GM21786 (cell line): ENCODE data around the gene IL20.

Experiments used
- ATAC-seq: cut with Tn5 transposase; IDR thresholded peaks from one replicate; pipeline ENCODE4 v1.9.1; 2021; ENCODE audit not compliant: unreplicated experiment

Gene IL20

DNA sequence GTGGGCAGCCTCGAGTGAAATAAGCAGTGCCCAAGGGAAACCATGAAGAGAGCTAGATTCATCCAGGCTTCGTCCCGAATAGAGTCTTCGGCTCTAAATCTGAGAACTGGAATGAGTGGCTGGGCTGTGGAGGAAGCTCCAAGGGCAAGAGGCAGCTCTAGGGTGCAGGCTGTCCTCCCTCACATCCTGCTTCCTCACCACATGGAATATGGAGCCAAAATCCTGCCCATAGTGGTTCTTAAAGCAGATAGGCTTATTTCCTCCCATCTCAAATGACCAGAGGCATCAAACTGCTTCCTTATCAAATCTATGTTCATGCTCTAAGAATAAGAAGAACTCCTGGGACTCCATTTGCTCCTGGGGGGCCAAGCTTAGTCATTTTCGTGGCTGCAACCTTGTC lies 34.3 kb downstream of the IL20 start:
- no peak for ATAC-seq

GRCh38 chr1:206900149-206900548 lies 34.7 kb downstream of the IL20 start:
- ATAC-seq = no peak

DNA sequence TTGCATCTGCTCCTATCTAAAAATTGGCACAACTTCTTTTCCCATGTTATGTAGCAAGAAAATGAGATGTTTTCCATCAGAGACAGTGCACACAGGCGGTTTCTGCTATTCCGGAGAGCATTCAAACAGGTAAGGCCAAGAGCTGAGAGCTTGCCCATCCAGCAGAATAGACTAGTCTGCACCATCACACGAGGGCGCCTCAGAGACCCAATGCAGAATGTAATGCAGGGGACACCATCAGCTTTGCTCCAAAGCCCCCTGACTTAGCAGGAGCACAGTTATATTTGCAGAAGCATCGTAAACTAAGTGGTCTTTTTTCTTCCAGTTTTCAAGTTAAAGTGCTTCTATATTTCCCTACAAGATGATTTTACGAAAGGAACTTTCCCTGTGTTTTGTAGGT lies 36.5 kb downstream of the IL20 start:
- no peak for ATAC-seq

DNA sequence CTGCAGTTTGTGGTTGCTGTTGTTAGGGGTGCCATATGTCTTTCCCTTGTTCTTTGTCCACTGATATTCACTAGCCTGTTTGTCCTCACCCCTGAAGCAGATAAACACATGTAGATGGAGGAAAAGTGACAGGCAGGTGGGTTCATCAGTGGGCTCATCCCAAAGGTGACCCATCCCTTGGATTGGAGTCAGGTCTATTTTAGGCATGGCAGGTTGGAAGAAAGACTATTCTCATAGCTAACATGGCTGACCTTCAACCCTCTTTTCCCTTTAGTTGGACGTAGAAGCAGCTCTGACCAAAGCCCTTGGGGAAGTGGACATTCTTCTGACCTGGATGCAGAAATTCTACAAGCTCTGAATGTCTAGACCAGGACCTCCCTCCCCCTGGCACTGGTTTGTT lies 37.3 kb downstream of the IL20 start:
- no peak for ATAC-seq

DNA sequence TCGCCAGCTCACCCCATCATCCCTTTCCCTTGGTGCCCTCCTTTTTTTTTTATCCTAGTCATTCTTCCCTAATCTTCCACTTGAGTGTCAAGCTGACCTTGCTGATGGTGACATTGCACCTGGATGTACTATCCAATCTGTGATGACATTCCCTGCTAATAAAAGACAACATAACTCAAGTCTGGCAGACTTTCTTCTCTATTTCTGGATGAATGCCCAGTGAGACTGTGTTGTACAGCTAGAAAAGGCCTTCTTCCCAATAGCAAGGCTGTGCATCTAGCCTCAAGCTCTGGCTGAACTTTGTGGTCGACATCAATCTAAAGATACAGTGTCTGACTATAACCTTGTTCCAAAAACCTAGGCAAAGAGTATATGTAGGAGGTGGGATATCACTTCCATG lies 38.3 kb downstream of the IL20 start:
- no peak for ATAC-seq

GRCh38 chr1:206904423-206905142 lies 39.2 kb downstream of the IL20 start:
- ATAC-seq = no peak

DNA sequence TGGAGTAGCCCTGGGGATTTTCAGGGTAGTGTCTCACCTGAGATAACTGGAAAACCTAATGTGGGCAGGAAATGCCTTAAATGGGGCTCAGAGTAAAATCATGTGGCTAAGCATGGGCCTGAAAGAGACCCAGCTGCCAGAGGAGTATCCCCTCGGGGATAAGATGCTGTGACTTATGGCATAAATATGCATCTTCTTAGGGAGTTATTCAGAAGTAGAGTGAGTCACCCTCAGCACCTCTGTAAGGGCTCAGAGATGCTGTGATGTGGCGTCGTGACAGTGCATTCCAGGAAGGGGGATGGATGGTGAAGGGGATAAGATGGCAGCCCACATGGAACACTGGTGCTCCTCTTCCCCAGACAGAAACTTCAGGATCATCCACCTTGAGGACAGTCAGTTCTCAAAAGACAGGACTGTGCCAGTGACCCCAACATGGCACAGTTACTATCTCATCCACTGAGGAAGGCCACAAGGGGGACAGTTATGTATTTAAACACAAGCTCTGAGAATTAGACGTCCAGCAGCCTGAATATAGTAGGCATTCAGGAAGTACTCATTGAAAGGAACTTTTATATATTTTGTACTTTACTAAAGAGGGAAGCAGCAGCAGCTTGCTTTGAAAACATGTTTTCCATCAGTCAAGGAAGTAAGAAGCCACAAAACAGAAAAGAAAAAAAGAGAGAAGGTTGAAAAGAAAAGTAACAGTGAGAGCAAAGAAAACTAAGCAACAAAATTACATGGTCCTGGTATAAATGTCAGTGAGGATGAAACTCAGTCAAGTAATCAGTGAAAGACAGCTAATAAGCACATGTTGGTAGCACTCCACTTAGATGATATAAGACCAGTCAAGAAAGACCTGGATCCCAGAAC lies 40.1 kb downstream of the IL20 start:
- ATAC-seq = peak; percentile 77

GRCh38 chr1:206907304-206907991 lies 42.0 kb downstream of the IL20 start:
- ATAC-seq = no peak

DNA sequence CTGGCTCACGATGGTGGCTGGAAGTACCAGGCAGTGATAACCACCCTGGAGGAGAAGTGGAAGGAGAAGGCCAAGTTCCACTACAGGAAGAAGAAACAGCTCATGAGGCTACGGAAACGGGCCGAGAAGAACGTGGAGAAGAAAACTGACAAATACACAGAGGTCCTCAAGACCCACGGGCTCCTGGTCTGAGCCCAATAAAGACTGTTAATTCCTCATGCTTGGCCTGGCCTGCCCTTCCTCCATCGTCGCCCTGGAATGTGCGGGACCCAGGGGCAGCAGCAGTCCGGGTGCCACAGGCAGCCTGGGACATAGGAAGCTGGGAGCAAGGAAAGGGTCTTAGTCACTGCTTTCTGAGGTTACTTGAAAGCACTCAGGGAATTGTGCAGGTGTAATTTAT lies 42.6 kb downstream of the IL20 start:
- ATAC-seq = no peak

- no peak for ATAC-seq
These were observed 43.9 kb downstream of the IL20 start for GRCh38 chr1:206909161-206909882.

DNA sequence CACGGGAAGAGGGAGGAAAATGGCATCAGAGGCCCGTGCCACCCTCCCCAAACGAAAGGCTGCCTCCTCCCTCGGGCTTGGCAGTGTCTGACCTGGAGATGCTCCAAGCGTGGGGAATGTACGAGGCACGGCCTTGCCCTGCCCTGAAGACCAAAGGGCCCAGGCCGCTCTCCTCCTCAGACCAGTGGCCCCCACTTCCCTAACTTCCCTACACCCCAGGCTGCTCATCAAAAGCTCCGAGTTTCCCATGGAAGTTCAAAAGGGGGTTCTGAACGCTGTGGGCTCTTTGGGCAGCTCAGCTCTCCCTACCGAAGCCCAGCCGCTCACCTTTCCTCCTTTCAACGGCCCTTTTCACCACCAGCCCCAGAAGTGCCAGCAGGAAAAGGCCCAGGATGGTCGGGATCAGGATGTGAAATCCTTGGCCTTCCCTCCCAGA lies 44.5 kb downstream of the IL20 start:
- ATAC-seq = no peak

DNA sequence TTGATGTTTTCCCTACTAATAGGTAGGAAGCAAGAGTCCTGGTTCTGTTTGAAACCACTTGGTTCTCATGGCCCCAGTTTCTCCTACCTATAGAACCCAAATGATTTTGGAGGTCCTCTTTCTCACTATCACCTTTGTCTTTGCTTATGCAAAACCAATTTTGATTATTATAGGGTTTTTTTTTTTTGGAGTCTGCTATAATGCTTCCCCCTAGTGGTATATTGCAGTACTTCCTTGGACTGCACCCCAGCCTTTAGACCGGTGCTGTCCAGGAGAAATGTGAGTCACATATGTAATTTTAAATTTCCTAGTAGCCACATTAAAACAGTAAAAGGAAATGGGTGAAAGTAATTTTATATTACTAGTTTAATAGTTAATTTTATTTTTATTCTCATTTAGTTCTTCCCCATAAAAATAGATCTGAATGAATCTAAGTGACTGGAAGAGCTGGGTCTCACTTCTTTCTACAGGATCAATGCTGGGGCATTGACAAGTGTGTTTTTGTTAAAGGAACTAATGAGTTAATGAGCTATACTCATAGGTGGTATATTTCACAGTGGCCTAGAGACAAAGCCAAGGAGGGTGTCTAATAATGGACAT lies 45.7 kb downstream of the IL20 start:
- ATAC-seq = no peak

DNA sequence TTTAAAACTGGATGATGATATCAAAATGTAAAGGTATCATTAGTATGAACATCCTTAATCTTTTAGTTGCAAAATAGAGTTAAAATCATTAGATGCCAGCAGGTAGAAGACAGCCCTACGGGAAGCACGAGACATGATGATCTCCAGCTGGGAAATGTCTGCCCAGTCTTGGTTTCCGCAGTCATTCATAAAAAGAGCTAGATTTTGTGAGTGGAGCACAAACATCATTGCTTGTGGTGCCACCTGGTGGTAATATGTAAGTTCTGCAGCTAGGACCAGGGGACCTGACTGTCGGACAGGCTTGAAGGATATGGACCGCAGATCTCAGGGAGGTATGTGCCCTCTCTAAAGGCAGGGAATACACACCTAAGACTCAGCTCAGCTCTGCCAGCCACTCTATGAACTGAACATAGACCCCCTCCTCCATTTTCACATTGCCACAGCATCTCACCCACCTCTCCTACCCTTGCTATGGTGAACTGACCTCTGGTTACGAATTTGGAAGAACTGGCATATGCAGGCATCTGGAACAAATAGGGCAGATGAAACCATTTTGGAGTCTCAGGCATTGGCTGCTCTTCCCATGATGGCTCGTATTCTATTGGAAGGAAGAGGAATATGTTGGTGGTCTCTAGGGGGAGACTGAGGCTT lies 47.1 kb downstream of the IL20 start:
- ATAC-seq = peak; percentile 58

- no peak for ATAC-seq
These were observed 48.5 kb downstream of the IL20 start for GRCh38 chr1:206913766-206914537.

DNA sequence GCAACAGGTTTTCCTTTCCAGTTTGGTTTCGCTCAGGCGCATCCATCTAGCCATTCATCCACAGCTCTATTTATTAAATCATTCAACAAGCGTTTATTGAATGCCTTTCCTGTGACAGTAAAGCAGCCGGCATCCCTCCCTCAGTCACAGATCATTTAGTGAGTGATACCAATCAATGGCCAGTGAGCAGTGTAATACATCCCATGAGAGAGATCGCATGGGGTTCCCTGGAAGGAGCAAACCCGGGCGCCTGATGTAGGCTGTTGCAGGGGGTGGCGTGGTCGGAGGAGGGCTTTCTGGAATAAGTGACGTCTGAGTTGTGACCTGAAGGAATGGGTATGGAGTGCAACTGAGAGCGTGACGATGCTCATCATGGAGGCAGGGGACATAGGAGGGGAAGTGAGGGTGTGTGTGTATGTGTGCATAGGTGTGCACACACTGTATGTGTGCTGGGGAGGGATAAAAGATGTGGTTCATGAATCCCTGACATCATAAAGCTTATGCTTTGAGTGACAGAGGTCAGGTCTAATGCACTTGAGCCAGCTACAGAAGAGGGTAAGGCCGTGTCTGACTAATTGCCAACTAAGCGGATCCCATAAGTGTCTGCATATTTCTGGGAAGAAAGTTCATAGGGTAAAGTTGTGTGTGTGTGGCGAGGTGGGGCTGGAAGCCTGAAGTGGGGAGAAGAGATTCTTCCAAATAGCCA lies 49.8 kb downstream of the IL20 start:
- no peak for ATAC-seq

GRCh38 chr1:206916000-206916709 lies 50.7 kb downstream of the IL20 start:
- ATAC-seq = no peak

- no peak for ATAC-seq
These were observed 52.7 kb downstream of the IL20 start for GRCh38 chr1:206918076-206918475.
